HEK293 (cell line): Measurements from ENCODE around the gene MAGI1.

ENCODE experiments used
- CTCF ChIA-PET: fragments of 350-600 bp; formaldehyde crosslinking; extraction: SDS; loops from one replicate; lab custom pipeline; 2021; ENCODE audit warnings: antibody characterized with exemption; lab: Yijun Ruan, JAX
- POLR2A ChIA-PET: fragments of 300-600 bp; formaldehyde crosslinking; extraction: SDS; loops from one replicate; lab custom pipeline; 2020; ENCODE audit warnings: antibody characterized with exemption, inconsistent platforms; lab: Yijun Ruan, JAX
- H3K27ac ChIP-seq: fragments of 200-500 bp; sonication (Bioruptor generic); 2 replicates; pipeline ENCODE4 v1.5.1; 2014; ENCODE audit warnings: low read depth, low read length, control low read depth, inconsistent platforms; ENCODE audit errors: extremely low read depth
- H3K36me3 ChIP-seq, 2 experiments: fragments of 200-500 bp in 1 of 2; sonication (Bioruptor generic) in 1 of 2; 1 replicate in 1 of 2; 2 replicates in 1 of 2; pipeline ENCODE4 v1.5.1; 2014 to 2017; ENCODE audit warnings: inconsistent platforms in 2 of 2, low read length in 2 of 2; ENCODE audit not compliant: control insufficient read depth in 2 of 2, insufficient read depth in 1 of 2
- H3K4me1 ChIP-seq: fragments of 200-500 bp; sonication (Bioruptor generic); 2 replicates; pipeline ENCODE4 v1.5.1; 2014; ENCODE audit warnings: mild to moderate bottlenecking, low read length, inconsistent platforms; ENCODE audit not compliant: control insufficient read depth, insufficient read depth
- H3K4me3 ChIP-seq: 2 replicates; pipeline ENCODE4 v1.5.1; 2011; ENCODE audit warnings: low read depth, mild to moderate bottlenecking, control low read depth, low read length, moderate library complexity
- H3K9me3 ChIP-seq: fragments of 200-500 bp; sonication (Bioruptor generic); 2 replicates; pipeline ENCODE4 v1.5.1; 2014; ENCODE audit warnings: low read depth, low read length, inconsistent platforms; ENCODE audit not compliant: control insufficient read depth, insufficient read depth
- GLI2 ChIP-seq: fragments of 450-650 bp; formaldehyde crosslinking; IDR thresholded peaks from 2 replicates; pipeline ENCODE4; 2017; ENCODE audit warnings: missing biosample characterization, missing genetic modification characterization, low read depth, borderline replicate concordance
- HOXA7 ChIP-seq: sonication (generic); formaldehyde crosslinking; IDR thresholded peaks from 2 replicates; pipeline ENCODE4 v1.8.1; 2022; ENCODE audit warnings: missing genetic modification reagents, borderline replicate concordance
- MEIS1 ChIP-seq: sonication (generic); formaldehyde crosslinking; IDR thresholded peaks from 2 replicates; pipeline ENCODE4 v1.8.1; 2022; ENCODE audit warnings: missing genetic modification reagents, mild to moderate bottlenecking, borderline replicate concordance
- RBAK ChIP-seq: fragments of 450-650 bp; formaldehyde crosslinking; IDR thresholded peaks from 2 replicates; pipeline ENCODE4 v1.5.1; 2016; ENCODE audit warnings: missing biosample characterization, missing genetic modification characterization
- REST ChIP-seq: fragments of 450-650 bp; formaldehyde crosslinking; IDR thresholded peaks from 2 replicates; pipeline ENCODE4 v1.5.1; 2016; ENCODE audit warnings: missing biosample characterization, missing genetic modification characterization
- SCRT2 ChIP-seq: fragments of 450-650 bp; formaldehyde crosslinking; IDR thresholded peaks from 2 replicates; pipeline ENCODE4 v1.5.1; 2016; ENCODE audit warnings: missing biosample characterization, missing genetic modification characterization
- TCF7L2 ChIP-seq: IDR thresholded peaks from 2 replicates; pipeline ENCODE4 v1.6.1; 2011; ENCODE audit warnings: low read depth, mild to moderate bottlenecking, inconsistent platforms, low read length, moderate library complexity, borderline replicate concordance
- YY1 ChIP-seq: fragments of 450-650 bp; formaldehyde crosslinking; IDR thresholded peaks from 2 replicates; pipeline ENCODE4 v1.5.1; 2018; ENCODE audit warnings: missing biosample characterization, missing genetic modification characterization
- ZBTB11 ChIP-seq: fragments of 450-650 bp; formaldehyde crosslinking; conservative IDR thresholded peaks from 2 replicates; pipeline ENCODE4 v1.5.1; 2016; ENCODE audit warnings: low read depth, missing biosample characterization, missing genetic modification characterization
- ZBTB44 ChIP-seq: fragments of 450-650 bp; IDR thresholded peaks from 2 replicates; pipeline ENCODE4 v1.5.1; 2018; ENCODE audit warnings: missing biosample characterization, mild to moderate bottlenecking, missing genetic modification characterization
- ZBTB48 ChIP-seq: fragments of 450-650 bp; formaldehyde crosslinking; IDR thresholded peaks from 2 replicates; pipeline ENCODE4 v1.5.1; 2016; ENCODE audit warnings: missing biosample characterization, missing genetic modification characterization
- ZIC2 ChIP-seq: fragments of 450-650 bp; formaldehyde crosslinking; IDR thresholded peaks from 2 replicates; pipeline ENCODE4 v1.5.1; 2016; ENCODE audit warnings: missing biosample characterization, missing genetic modification characterization
- ZNF23 ChIP-seq: fragments of 450-650 bp; formaldehyde crosslinking; IDR thresholded peaks from 2 replicates; pipeline ENCODE4 v1.5.1; 2016; ENCODE audit warnings: missing biosample characterization, missing genetic modification characterization, borderline replicate concordance
- ZNF354C ChIP-seq: fragments of 450-650 bp; formaldehyde crosslinking; IDR thresholded peaks from 2 replicates; pipeline ENCODE4 v1.5.1; 2016; ENCODE audit warnings: missing biosample characterization, missing genetic modification characterization, low read depth, borderline replicate concordance
- ZNF48 ChIP-seq: fragments of 450-650 bp; formaldehyde crosslinking; IDR thresholded peaks from 2 replicates; pipeline ENCODE4 v1.5.1; 2016; ENCODE audit warnings: missing biosample characterization, missing genetic modification characterization
- ZNF529 ChIP-seq: fragments of 450-650 bp; formaldehyde crosslinking; IDR thresholded peaks from 2 replicates; pipeline ENCODE4 v1.5.1; 2017; ENCODE audit warnings: missing genetic modification characterization, missing biosample characterization; ENCODE audit not compliant: insufficient replicate concordance
- ZNF654 ChIP-seq: fragments of 450-650 bp; formaldehyde crosslinking; IDR thresholded peaks from 2 replicates; pipeline ENCODE4 v1.5.1; 2016; ENCODE audit warnings: low read depth, missing biosample characterization, missing genetic modification characterization
- ZNF658 ChIP-seq: fragments of 450-650 bp; formaldehyde crosslinking; IDR thresholded peaks from 2 replicates; pipeline ENCODE4; 2016; ENCODE audit warnings: missing biosample characterization, missing genetic modification characterization
- ZNF76 ChIP-seq: fragments of 450-650 bp; formaldehyde crosslinking; IDR thresholded peaks from 2 replicates; pipeline ENCODE4; 2016; ENCODE audit warnings: low read depth, missing biosample characterization, missing genetic modification characterization, borderline replicate concordance
- ZNF837 ChIP-seq: fragments of 450-650 bp; formaldehyde crosslinking; IDR thresholded peaks from 2 replicates; pipeline ENCODE4 v1.5.1; 2016; ENCODE audit warnings: missing biosample characterization, missing genetic modification characterization
- TF ChIP-seq, protein P1 (sequence below): fragments of 450-650 bp; formaldehyde crosslinking; conservative IDR thresholded peaks from 2 replicates; pipeline ENCODE4 v1.5.1; 2016; ENCODE audit warnings: low read depth, missing biosample characterization, missing genetic modification characterization

MAGI1 gene

GRCh38 chr3:65938147-65938546 is 100.6 kb downstream of the MAGI1 start (continued):
- no peak for TF ChIP-seq ZBTB44 (tag by site-specific recombination)
- TF ChIP-seq RBAK (tag by site-specific recombination), result no peak
- TF ChIP-seq GLI2, result no peak
- no peak for TF ChIP-seq ZBTB48 (tag by site-specific recombination)
- TF ChIP-seq ZNF658 (tag by site-specific recombination), result no peak
- TF ChIP-seq ZNF529, result no peak
- no peak for TF ChIP-seq ZBTB11 (tag by site-specific recombination)
- TF ChIP-seq YY1 (tag by site-specific recombination), result no peak
- TF ChIP-seq TCF7L2, result no peak
- TF ChIP-seq ZNF837, result no peak
- TF ChIP-seq HOXA7 (CRISPR knock-in tag), result no peak
- no peak for TF ChIP-seq ZNF354C (tag by site-specific recombination)
- no peak for TF ChIP-seq SCRT2 (tag by site-specific recombination)
- no peak for TF ChIP-seq ZNF48 (tag by site-specific recombination)

GRCh38 chr3:65936908-65937638 is 101.6 kb downstream of the MAGI1 start:
- Histone ChIP-seq H3K27ac (no peak overlapping the region), H3K36me3 (no peaks in the 10 kb centered on the region), H3K9me3 (no peaks in the 10 kb centered on the region; the same call in 1 of the 2 replicates), H3K4me1 (no peaks in the 10 kb centered on the region), H3K4me3 (no peak overlapping the region)
- ChIA-PET POLR2A (no interaction called here), CTCF (interaction anchor here (0.7 kb wide), 1 partner anchor 10 kb away, joined by 3 read pairs; no protein-coding TSS in a partner anchor)
- TF ChIP-seq ZNF654 (tag by site-specific recombination) (no peak), ZNF23 (no peak), ZNF76 (tag by site-specific recombination) (no peak), ZIC2 (tag by site-specific recombination) (peak; percentile 96), MEIS1 (no peak)

DNA sequence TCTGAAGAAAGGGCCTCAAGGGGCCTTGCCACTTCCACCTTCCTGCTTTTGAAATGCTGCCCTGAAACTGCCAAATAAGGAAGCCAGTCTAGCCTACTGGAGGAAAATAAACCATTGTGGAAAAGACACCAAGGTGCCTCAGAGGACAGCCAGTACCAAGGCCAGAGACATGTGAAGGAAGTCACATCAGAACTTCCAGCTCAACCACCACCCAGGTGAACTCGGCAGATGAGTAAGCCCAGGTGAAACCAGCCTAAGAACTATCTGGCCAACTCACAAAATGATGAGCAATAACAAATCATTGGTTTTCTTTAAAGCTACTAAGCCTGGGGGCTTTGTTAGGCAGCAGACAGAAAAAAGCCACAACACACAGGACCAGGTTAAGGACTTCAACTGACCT is 103.0 kb downstream of the MAGI1 start:
- TF ChIP-seq, protein P1, sequence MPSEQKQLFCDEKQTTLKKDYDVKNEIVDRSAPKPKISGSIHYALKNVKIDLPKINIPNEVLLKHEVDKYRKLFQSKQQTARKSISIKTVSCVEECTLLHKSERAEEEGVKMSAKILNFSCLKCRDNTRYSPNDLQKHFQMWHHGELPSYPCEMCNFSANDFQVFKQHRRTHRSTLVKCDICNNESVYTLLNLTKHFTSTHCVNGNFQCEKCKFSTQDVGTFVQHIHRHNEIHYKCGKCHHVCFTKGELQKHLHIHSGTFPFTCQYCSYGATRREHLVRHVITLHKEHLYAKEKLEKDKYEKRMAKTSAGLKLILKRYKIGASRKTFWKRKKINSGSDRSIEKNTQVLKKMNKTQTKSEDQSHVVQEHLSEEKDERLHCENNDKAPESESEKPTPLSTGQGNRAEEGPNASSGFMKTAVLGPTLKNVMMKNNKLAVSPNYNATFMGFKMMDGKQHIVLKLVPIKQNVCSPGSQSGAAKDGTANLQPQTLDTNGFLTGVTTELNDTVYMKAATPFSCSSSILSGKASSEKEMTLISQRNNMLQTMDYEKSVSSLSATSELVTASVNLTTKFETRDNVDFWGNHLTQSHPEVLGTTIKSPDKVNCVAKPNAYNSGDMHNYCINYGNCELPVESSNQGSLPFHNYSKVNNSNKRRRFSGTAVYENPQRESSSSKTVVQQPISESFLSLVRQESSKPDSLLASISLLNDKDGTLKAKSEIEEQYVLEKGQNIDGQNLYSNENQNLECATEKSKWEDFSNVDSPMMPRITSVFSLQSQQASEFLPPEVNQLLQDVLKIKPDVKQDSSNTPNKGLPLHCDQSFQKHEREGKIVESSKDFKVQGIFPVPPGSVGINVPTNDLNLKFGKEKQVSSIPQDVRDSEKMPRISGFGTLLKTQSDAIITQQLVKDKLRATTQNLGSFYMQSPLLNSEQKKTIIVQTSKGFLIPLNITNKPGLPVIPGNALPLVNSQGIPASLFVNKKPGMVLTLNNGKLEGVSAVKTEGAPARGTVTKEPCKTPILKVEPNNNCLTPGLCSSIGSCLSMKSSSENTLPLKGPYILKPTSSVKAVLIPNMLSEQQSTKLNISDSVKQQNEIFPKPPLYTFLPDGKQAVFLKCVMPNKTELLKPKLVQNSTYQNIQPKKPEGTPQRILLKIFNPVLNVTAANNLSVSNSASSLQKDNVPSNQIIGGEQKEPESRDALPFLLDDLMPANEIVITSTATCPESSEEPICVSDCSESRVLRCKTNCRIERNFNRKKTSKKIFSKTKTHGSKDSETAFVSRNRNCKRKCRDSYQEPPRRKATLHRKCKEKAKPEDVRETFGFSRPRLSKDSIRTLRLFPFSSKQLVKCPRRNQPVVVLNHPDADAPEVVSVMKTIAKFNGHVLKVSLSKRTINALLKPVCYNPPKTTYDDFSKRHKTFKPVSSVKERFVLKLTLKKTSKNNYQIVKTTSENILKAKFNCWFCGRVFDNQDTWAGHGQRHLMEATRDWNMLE (tag by site-specific recombination), result no peak
- TF ChIP-seq REST (tag by site-specific recombination), result peak; percentile 80
- TF ChIP-seq, all 188 proteins: peak for 1
- Histone ChIP-seq H3K36me3 (no peaks in the 10 kb centered on the region), H3K27ac (no peak overlapping the region), H3K9me3 (no peaks in the 10 kb centered on the region; the same call in 1 of the 2 replicates), H3K4me3 (no peak overlapping the region), H3K4me1 (no peaks in the 10 kb centered on the region)
- ChIA-PET CTCF (no interaction called here), POLR2A (no interaction called here)
